NCI-H187 treated with DMSO at 0.1 percent for 48 hours (cell line): ENCODE results near the gene ZDHHC13.

ENCODE experiments used
- DNase-seq: peaks from one replicate; lab custom pipeline; 2025; lab: John Stamatoyannopoulos, UW

Gene ZDHHC13

GRCh38 chr11:19173004-19173689 lies 56.2 kb downstream of the ZDHHC13 start:
- no peak for DNase-seq

- no peak for DNase-seq
Observed at GRCh38 chr11:19173964-19174638, 57.1 kb downstream of the ZDHHC13 start.

- DNase-seq, result no peak
Observed at GRCh38 chr11:19176629-19177186, 59.7 kb downstream of the ZDHHC13 start.

GRCh38 chr11:19181531-19182261 lies 64.7 kb downstream of the ZDHHC13 start:
- no peak for DNase-seq

- DNase-seq, result no peak
Observed at GRCh38 chr11:19183646-19184045, 66.7 kb downstream of the ZDHHC13 start.

- DNase-seq, result no peak
Observed at GRCh38 chr11:19185036-19185435, 68.1 kb downstream of the ZDHHC13 start.

- no peak for DNase-seq
Observed at GRCh38 chr11:19185516-19186052, 68.6 kb downstream of the ZDHHC13 start.

- no peak for DNase-seq
Observed at GRCh38 chr11:19187114-19187832, 70.3 kb downstream of the ZDHHC13 start.

- DNase-seq, result no peak
Observed at GRCh38 chr11:19187833-19188258, 70.9 kb downstream of the ZDHHC13 start.

GRCh38 chr11:19191530-19192169 lies 74.7 kb downstream of the ZDHHC13 start:
- DNase-seq, result no peak

- DNase-seq, result no peak
Observed at GRCh38 chr11:19193916-19194315, 76.9 kb downstream of the ZDHHC13 start.

GRCh38 chr11:19194620-19195308 lies 77.8 kb downstream of the ZDHHC13 start:
- no peak for DNase-seq

GRCh38 chr11:19196432-19196831 lies 79.5 kb downstream of the ZDHHC13 start:
- DNase-seq, result no peak

GRCh38 chr11:19199048-19199447 lies 82.1 kb downstream of the ZDHHC13 start:
- no peak for DNase-seq

GRCh38 chr11:19199771-19200170 lies 82.8 kb downstream of the ZDHHC13 start:
- DNase-seq, result no peak

- no peak for DNase-seq
Observed at GRCh38 chr11:19200410-19201201, 83.6 kb downstream of the ZDHHC13 start.

- no peak for DNase-seq
Observed at GRCh38 chr11:19201737-19202605, 85.0 kb downstream of the ZDHHC13 start, which contains the start of gene CSRP3. TSS of gene CSRP3 (minus strand) at chr11:19201983. CDS start at chr11:19192448, 9,535 bp downstream.

- no peak for DNase-seq
Observed at GRCh38 chr11:19204836-19205235, 87.9 kb downstream of the ZDHHC13 start.

GRCh38 chr11:19208181-19208580 lies 91.2 kb downstream of the ZDHHC13 start:
- no peak for DNase-seq
